Measurements from ENCODE around the gene BEND3.
"Not testable (repeated sequence)": the region's sequence is repeated elsewhere in the genome, so short reads cannot be mapped to it uniquely, and the experiment has no call there.

Gene BEND3

GRCh38 chr6:107120404-107120803 lies 5.1 kb upstream of the BEND3 start:
- DNase-seq: no peak

GRCh38 chr6:107118976-107119375 lies 3.7 kb upstream of the BEND3 start:
- no peak for DNase-seq

- not testable (repeated sequence) for DNase-seq
Observed at GRCh38 chr6:107118540-107118939, 3.2 kb upstream of the BEND3 start.

- no peak for DNase-seq
Observed at GRCh38 chr6:107116931-107117330, 1.6 kb upstream of the BEND3 start.

- DNase-seq: peak; percentile 39 to 56
Observed at GRCh38 chr6:107116328-107116892, 1.1 kb upstream of the BEND3 start.

- DNase-seq: peak; percentile 39 to 63
Observed at GRCh38 chr6:107115695-107116327, 496 bp upstream of the BEND3 start.

GRCh38 chr6:107114213-107114925 lies 946 bp downstream of the BEND3 start:
- peak; percentile 61 to 71 for DNase-seq

GRCh38 chr6:107110200-107110599 lies 5.1 kb downstream of the BEND3 start:
- DNase-seq: no peak

GRCh38 chr6:107108201-107108890 lies 7.0 kb downstream of the BEND3 start:
- DNase-seq: no peak

- no peak for DNase-seq
Observed at GRCh38 chr6:107107791-107108190, 7.5 kb downstream of the BEND3 start.

GRCh38 chr6:107106165-107106564 lies 9.2 kb downstream of the BEND3 start:
- no peak for DNase-seq

- DNase-seq: no peak
Observed at GRCh38 chr6:107105511-107106116, 9.7 kb downstream of the BEND3 start.

- no peak for DNase-seq
Observed at GRCh38 chr6:107103082-107103481, 12.2 kb downstream of the BEND3 start.

GRCh38 chr6:107102414-107102805 lies 12.9 kb downstream of the BEND3 start:
- no peak for DNase-seq

- no peak for DNase-seq
Observed at GRCh38 chr6:107101686-107102413, 13.5 kb downstream of the BEND3 start.

GRCh38 chr6:107101211-107101610 lies 14.1 kb downstream of the BEND3 start:
- DNase-seq: no peak

GRCh38 chr6:107098436-107099307 lies 16.6 kb downstream of the BEND3 start:
- no peak for DNase-seq

- not testable (repeated sequence) for DNase-seq
Observed at GRCh38 chr6:107084459-107084858, 30.9 kb downstream of the BEND3 start.

GRCh38 chr6:107083921-107084320 lies 31.4 kb downstream of the BEND3 start:
- no peak for DNase-seq

GRCh38 chr6:107083047-107083768 lies 32.1 kb downstream of the BEND3 start:
- no peak for DNase-seq

- DNase-seq: no peak
Observed at GRCh38 chr6:107082045-107082444, 33.3 kb downstream of the BEND3 start.
